NCI-H146 treated with DMSO at 0.1 percent for 48 hours (cell line): Measurements from ENCODE around the gene TERT.

Experiments
- DNase-seq: peaks from one replicate; lab custom pipeline; 2025; ENCODE audit not compliant: unreplicated experiment; lab: John Stamatoyannopoulos, UW

The TERT gene

GRCh38 chr5:1208743-1209488 lies 86.0 kb downstream of the TERT start:
- DNase-seq: peak; percentile 83

GRCh38 chr5:1208221-1208742 lies 86.6 kb downstream of the TERT start:
- no peak for DNase-seq

- no peak for DNase-seq
Observed at GRCh38 chr5:1207555-1207954, 87.3 kb downstream of the TERT start.

DNA sequence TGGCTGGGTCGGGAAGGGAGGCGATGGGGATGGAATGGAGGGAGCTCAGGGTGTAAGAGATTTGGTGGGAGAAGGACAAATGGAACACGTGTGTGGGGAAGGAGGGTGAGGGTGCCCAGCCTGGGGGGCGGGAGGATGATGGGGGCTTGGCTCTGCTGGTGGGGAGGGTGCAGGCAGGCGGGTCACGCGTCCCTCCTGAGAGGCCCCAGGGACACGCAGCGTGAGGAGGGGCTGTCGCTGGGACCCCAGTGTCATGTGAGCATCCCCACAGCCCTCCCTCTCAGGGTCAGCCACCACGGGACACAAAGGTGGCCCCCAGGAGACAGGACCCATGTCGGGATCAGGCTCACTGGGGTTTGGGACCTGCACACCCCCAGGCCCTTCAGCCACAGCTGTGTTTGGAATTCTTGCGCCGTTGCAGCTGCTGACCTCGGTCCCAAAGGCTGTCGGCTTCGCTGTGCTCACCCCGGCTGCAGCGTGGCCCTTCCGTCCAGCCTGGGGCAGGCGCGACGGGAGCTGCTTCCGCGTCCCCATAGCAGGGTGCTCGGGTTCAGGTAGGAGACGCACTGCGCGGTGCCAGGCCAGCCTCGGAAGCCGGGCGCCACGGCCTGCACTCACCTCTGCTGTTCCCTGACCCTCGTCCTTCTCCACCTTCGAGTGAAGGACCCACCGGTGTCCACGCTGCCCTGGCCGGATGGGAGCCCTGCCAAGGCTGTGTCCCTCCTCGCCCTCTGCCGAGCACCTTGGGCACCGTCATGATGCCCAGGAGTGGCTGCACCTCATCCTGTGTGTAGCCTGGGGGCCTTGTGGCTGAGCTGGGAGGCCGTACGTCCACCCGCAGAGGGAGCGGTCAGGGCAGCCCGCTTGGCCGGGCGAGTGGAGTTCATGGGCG lies 88.1 kb downstream of the TERT start:
- no peak for DNase-seq

GRCh38 chr5:1205255-1206180 lies 89.3 kb downstream of the TERT start:
- no peak for DNase-seq

- DNase-seq: peak; percentile 55
Observed at GRCh38 chr5:1204693-1205242, 90.1 kb downstream of the TERT start.

- DNase-seq: no peak
Observed at GRCh38 chr5:1203968-1204692, 90.7 kb downstream of the TERT start.

DNA sequence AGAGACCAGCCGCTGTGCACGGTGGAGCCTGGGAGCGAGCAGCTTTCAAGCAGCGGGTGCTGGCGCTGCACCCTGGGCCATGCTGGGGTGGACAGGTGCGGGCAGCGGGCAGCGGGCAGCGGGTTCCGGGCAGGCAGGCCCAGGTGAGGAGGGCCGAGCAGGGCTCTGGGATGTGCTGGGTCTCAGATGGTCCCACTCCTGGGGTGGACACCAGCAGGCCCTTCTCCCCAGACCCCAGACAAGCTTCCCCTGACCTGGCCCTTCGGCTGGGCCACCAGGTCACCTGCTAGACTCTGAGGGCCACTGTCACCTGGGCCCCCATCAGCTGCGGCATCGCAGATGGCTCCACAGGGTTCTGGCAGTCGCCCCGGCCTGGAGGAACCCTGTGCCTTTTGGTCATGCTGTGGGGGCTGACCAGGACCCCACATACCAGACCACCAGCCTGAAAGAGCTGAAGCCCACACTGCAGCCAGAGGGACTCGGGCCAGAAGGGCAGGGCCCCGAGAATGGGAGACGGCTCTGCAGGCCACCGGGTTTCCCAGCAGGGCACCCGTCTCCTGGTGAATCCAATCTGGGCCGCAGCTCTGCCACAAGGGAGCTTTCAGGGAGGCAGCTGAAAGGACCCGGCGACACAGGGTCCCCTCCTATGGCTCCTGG lies 91.4 kb downstream of the TERT start:
- no peak for DNase-seq
